22Rv1 (cell line): ENCODE results near the gene DNLZ.

Experiments
- CTCF ChIP-seq: fragments of 450-650 bp; IDR thresholded peaks from 2 replicates; pipeline ENCODE4 v1.5.1; 2017; ENCODE audit warnings: mild to moderate bottlenecking
- ZFX ChIP-seq: fragments of 450-650 bp; IDR thresholded peaks from 2 replicates; pipeline ENCODE4 v1.6.1; 2017; ENCODE audit warnings: antibody characterized with exemption, borderline replicate concordance

GRCh38 chr9:136378170-136379002, 14.8 kb upstream of the DNLZ start:
- TF ChIP-seq CTCF: no peak
- TF ChIP-seq ZFX: no peak
